Liver (tissue), 9 donors: ENCODE results near the gene PARD3B. TPM values are rescaled to one million over a fixed set of nuclear protein-coding genes. Genes with fewer than 3 reads are reported as not detected.

Experiments
- DNase-seq: peaks from one replicate; pipeline ENCODE4 v3.0.0-alpha.2; 2017; ENCODE audit warnings: low spot score
- H3K27ac ChIP-seq, 2 donors: one replicate each; pipeline ENCODE4 v1.7.0; 2013; ENCODE audit warnings: inconsistent platforms in 2 of 2, low read length in 2 of 2, control low read depth in 1 of 2, low read depth in 1 of 2, mild to moderate bottlenecking in 1 of 2
- H3K27me3 ChIP-seq, 4 donors: one replicate each; pipeline versions ENCODE4 v1.6.1 to v1.7.0; 2013; ENCODE audit warnings: low read length in 3 of 4, inconsistent platforms in 1 of 4, mild to moderate bottlenecking in 1 of 4, moderate library complexity in 1 of 4; ENCODE audit not compliant: control insufficient read depth in 4 of 4, insufficient read depth in 4 of 4
- H3K36me3 ChIP-seq, 4 donors: one replicate each; pipeline versions ENCODE4 v1.6.1 to v1.7.0; 2013; ENCODE audit warnings: low read length in 3 of 4, mild to moderate bottlenecking in 3 of 4, low read depth in 1 of 4, moderate library complexity in 1 of 4; ENCODE audit not compliant: control insufficient read depth in 4 of 4, insufficient read depth in 3 of 4
- H3K4me1 ChIP-seq, 4 donors: one replicate each; pipeline versions ENCODE4 v1.6.1 to v1.7.0; 2013; ENCODE audit warnings: low read length in 3 of 4, mild to moderate bottlenecking in 3 of 4, moderate library complexity in 1 of 4; ENCODE audit not compliant: control insufficient read depth in 4 of 4, insufficient read depth in 4 of 4
- H3K4me3 ChIP-seq, 3 donors: one replicate each; pipeline versions ENCODE4 v1.6.1 to v1.7.0; 2013; ENCODE audit warnings: low read length in 3 of 3, control low read depth in 1 of 3, low read depth in 1 of 3, mild to moderate bottlenecking in 1 of 3
- H3K9ac ChIP-seq, 2 donors: one replicate each; pipeline ENCODE4 v1.7.0; 2013; ENCODE audit warnings: low read length in 2 of 2, mild to moderate bottlenecking in 2 of 2, moderate library complexity in 2 of 2, control low read depth in 1 of 2, low read depth in 1 of 2
- H3K9me3 ChIP-seq, 4 donors: one replicate each; pipeline versions ENCODE4 v1.6.1 to v1.7.0; 2013; ENCODE audit warnings: low read length in 3 of 4; ENCODE audit not compliant: control insufficient read depth in 4 of 4
- EGR1 ChIP-seq, 2 donors: IDR thresholded peaks; 2 replicates each; pipeline ENCODE4 v1.6.1; 2016 to 2018; ENCODE audit warnings: antibody characterized with exemption in 2 of 2, low read depth in 2 of 2
- FOXA1 ChIP-seq: IDR thresholded peaks from 2 replicates; pipeline ENCODE4 v1.6.1; 2016; ENCODE audit warnings: antibody characterized with exemption
- FOXA2 ChIP-seq: IDR thresholded peaks from 2 replicates; pipeline ENCODE4 v1.6.1; 2016; ENCODE audit warnings: antibody characterized with exemption
- HNF4A ChIP-seq, 2 donors: conservative IDR thresholded peaks; 2 replicates each; pipeline ENCODE4 v1.6.1; 2016; ENCODE audit warnings: antibody characterized with exemption in 2 of 2, mild to moderate bottlenecking in 2 of 2
- HNF4G ChIP-seq: IDR thresholded peaks from 2 replicates; pipeline ENCODE4 v1.6.1; 2016; ENCODE audit warnings: antibody characterized with exemption
- JUND ChIP-seq, 2 donors: IDR thresholded peaks; 2 replicates each; pipeline ENCODE4 v1.6.1; 2016; ENCODE audit warnings: antibody characterized with exemption in 2 of 2
- NR2F2 ChIP-seq: IDR thresholded peaks from 2 replicates; pipeline ENCODE4 v1.6.1; 2016; ENCODE audit warnings: antibody characterized with exemption
- RAD21 ChIP-seq, 2 donors: IDR thresholded peaks; 2 replicates each; pipeline ENCODE4 v1.6.1; 2016; ENCODE audit warnings: antibody characterized with exemption in 2 of 2, mild to moderate bottlenecking in 2 of 2
- RXRA ChIP-seq, 2 donors: IDR thresholded peaks; 2 replicates each; pipeline ENCODE4 v1.6.1; 2017 to 2018; ENCODE audit warnings: antibody characterized with exemption in 2 of 2, mild to moderate bottlenecking in 1 of 2
- SP1 ChIP-seq: IDR thresholded peaks from 2 replicates; pipeline ENCODE4 v1.6.1; 2018; ENCODE audit warnings: antibody characterized with exemption, mild to moderate bottlenecking
- TAF1 ChIP-seq: conservative IDR thresholded peaks from 2 replicates; pipeline ENCODE4 v1.6.1; 2016; ENCODE audit warnings: antibody characterized with exemption, mild to moderate bottlenecking
- YY1 ChIP-seq: IDR thresholded peaks from 2 replicates; pipeline ENCODE4 v1.6.1; 2016; ENCODE audit warnings: antibody characterized with exemption, mild to moderate bottlenecking
- whole genome bisulfite sequencing: extraction: QIAGEN DNeasy Blood & Tissue Kit; methylation state at CpG from one replicate; pipeline ENCODE4 v1.1.7; 2013; 5-methylcytosine and 5-hydroxymethylcytosine counted together
- polyA plus RNA-seq, 2 donors: library from polyadenylated mRNA; stranded (reverse) in 1 of 2; unstranded in 1 of 2; fragments of 200-250 nt in 1 of 2; fragments of >200 nt in 1 of 2; fragmentation: Nextera tagmentation in 1 of 2; extraction: Ambion mirVana in 1 of 2; gene quantifications; one replicate each; pipeline versions ENCODE4 v1.2.1 to v1.2.3, GENCODE V29; 2013 to 2015
- total RNA-seq, 2 donors: library from RNA; depleted of rRNA; stranded (reverse); fragments of >200 nt; gene quantifications; one replicate each; pipeline ENCODE4 v1.2.3, GENCODE V29; 2014
- TF ChIP-seq, protein P1 (sequence below): IDR thresholded peaks from 2 replicates; pipeline ENCODE4 v1.6.1; 2016; ENCODE audit warnings: antibody characterized with exemption, mild to moderate bottlenecking
- TF ChIP-seq, protein P2 (sequence below): IDR thresholded peaks from 2 replicates; pipeline ENCODE4 v1.6.1; 2016; ENCODE audit warnings: antibody characterized with exemption
- TF ChIP-seq, protein P3 (sequence below): fragments of 150-350 bp; IDR thresholded peaks from 2 replicates; pipeline ENCODE4 v1.5.1; 2017; ENCODE audit warnings: improper control_type of control experiment, low read depth, low read length; ENCODE audit not compliant: missing input control
- TF ChIP-seq, protein P4 (sequence below): IDR thresholded peaks from 2 replicates; pipeline ENCODE4 v1.6.1; 2016; ENCODE audit warnings: antibody characterized with exemption
- TF ChIP-seq, protein P5 (sequence below): IDR thresholded peaks from 2 replicates; pipeline ENCODE4 v1.6.1; 2016; ENCODE audit warnings: antibody characterized with exemption
- donor health status: healthy.
- donor health status: healthy.
- donor health status: healthy.
- donor health status: healthy.
- donor health status: healthy.

Gene PARD3B
- total and polyA plus RNA-seq, 4 donors: 1.1 to 10.3 (median 3.7) TPM

DNA sequence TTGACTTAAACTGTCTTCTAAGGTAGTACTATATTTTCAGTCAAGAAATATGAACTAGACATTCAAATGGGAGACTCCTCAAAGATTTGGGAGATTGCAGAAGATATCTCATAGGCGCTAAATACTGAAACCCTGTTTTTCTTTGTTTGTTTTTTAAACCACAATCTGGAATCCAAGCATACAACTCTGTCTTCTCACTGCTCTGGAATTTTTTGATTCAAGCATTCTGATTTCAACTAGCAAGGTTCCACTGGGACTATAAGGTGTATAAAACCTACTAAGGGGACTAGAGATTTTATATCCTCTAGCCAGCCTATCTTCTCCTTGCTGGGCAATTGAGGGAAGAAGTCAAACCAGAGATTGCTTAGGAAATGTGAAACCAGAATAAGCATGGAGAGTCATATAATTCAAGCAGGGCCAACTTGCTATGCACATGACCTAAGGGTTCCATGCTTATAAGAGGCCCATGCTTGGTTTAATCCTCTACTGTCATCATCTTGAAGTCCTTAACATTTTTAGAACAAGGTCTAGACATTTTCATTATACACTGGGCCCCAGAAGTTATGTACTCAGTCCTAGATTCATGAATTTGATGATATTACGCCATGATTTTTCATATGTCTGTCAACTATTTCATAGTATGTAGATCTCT lies 405.5 kb downstream of the PARD3B start:
- H3K27ac ChIP-seq: no peak overlapping the region
- no peaks in the 10 kb centered on the region for H3K36me3 ChIP-seq
- no peak overlapping the region for H3K4me3 ChIP-seq
- no peaks in the 10 kb centered on the region for H3K27me3 ChIP-seq
- no peaks in the 10 kb centered on the region for H3K4me1 ChIP-seq
- no peak for TF ChIP-seq TAF1
- WGBS: 95% methylated on average over 2 of the region's 2 CpGs
- no peak for DNase-seq
- H3K9ac ChIP-seq: no peak overlapping the region
- no peaks in the 10 kb centered on the region for H3K9me3 ChIP-seq

DNA sequence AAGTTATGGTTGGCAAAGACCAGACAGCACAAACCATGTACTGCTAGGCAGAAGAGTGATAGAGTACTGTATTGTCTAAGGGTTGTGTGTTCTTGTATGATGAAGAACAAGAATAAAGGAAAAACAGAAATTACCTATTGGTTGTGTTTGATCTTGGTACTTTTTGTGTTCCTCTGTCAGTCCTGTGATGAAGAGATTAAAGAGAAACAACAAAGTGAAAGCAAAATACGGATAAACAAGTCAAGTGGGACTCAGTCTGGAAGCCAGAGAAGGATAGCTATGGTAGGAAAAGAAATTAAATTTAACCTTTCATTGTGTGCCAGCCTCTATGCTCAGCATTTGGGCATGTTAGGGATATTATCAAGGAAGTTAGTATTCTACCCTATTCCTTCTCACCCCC lies 413.1 kb downstream of the PARD3B start:
- Histone ChIP-seq H3K9ac (no peak overlapping the region), H3K36me3 (no peaks in the 10 kb centered on the region), H3K27ac (no peak overlapping the region), H3K4me3 (no peak overlapping the region), H3K9me3 (no peaks in the 10 kb centered on the region), H3K4me1 (peaks cover 0 to 2% (median 0%) of the 10 kb centered on the region in 4 donors), H3K27me3 (no peaks in the 10 kb centered on the region)
- WGBS: 70% methylated on average over 1 of the region's 1 CpG
- no peak for DNase-seq
- TF ChIP-seq EGR1 (IDR thresholded peaks at IDR 0.05; ENCODE audit: low read depth in 2 of 2): no peak
- TF ChIP-seq, protein P1, sequence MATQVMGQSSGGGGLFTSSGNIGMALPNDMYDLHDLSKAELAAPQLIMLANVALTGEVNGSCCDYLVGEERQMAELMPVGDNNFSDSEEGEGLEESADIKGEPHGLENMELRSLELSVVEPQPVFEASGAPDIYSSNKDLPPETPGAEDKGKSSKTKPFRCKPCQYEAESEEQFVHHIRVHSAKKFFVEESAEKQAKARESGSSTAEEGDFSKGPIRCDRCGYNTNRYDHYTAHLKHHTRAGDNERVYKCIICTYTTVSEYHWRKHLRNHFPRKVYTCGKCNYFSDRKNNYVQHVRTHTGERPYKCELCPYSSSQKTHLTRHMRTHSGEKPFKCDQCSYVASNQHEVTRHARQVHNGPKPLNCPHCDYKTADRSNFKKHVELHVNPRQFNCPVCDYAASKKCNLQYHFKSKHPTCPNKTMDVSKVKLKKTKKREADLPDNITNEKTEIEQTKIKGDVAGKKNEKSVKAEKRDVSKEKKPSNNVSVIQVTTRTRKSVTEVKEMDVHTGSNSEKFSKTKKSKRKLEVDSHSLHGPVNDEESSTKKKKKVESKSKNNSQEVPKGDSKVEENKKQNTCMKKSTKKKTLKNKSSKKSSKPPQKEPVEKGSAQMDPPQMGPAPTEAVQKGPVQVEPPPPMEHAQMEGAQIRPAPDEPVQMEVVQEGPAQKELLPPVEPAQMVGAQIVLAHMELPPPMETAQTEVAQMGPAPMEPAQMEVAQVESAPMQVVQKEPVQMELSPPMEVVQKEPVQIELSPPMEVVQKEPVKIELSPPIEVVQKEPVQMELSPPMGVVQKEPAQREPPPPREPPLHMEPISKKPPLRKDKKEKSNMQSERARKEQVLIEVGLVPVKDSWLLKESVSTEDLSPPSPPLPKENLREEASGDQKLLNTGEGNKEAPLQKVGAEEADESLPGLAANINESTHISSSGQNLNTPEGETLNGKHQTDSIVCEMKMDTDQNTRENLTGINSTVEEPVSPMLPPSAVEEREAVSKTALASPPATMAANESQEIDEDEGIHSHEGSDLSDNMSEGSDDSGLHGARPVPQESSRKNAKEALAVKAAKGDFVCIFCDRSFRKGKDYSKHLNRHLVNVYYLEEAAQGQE: no peak
- no peak for TF ChIP-seq SP1
- no peak for TF ChIP-seq FOXA1
- TF ChIP-seq NR2F2: no peak
- no peak for TF ChIP-seq RXRA (IDR thresholded peaks at IDR 0.05)
- TF ChIP-seq TAF1: no peak
- TF ChIP-seq, protein P2, sequence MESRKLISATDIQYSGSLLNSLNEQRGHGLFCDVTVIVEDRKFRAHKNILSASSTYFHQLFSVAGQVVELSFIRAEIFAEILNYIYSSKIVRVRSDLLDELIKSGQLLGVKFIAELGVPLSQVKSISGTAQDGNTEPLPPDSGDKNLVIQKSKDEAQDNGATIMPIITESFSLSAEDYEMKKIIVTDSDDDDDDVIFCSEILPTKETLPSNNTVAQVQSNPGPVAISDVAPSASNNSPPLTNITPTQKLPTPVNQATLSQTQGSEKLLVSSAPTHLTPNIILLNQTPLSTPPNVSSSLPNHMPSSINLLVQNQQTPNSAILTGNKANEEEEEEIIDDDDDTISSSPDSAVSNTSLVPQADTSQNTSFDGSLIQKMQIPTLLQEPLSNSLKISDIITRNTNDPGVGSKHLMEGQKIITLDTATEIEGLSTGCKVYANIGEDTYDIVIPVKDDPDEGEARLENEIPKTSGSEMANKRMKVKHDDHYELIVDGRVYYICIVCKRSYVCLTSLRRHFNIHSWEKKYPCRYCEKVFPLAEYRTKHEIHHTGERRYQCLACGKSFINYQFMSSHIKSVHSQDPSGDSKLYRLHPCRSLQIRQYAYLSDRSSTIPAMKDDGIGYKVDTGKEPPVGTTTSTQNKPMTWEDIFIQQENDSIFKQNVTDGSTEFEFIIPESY: no peak
- TF ChIP-seq YY1: no peak
- TF ChIP-seq FOXA2: no peak
- TF ChIP-seq, protein P3, sequence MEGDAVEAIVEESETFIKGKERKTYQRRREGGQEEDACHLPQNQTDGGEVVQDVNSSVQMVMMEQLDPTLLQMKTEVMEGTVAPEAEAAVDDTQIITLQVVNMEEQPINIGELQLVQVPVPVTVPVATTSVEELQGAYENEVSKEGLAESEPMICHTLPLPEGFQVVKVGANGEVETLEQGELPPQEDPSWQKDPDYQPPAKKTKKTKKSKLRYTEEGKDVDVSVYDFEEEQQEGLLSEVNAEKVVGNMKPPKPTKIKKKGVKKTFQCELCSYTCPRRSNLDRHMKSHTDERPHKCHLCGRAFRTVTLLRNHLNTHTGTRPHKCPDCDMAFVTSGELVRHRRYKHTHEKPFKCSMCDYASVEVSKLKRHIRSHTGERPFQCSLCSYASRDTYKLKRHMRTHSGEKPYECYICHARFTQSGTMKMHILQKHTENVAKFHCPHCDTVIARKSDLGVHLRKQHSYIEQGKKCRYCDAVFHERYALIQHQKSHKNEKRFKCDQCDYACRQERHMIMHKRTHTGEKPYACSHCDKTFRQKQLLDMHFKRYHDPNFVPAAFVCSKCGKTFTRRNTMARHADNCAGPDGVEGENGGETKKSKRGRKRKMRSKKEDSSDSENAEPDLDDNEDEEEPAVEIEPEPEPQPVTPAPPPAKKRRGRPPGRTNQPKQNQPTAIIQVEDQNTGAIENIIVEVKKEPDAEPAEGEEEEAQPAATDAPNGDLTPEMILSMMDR: no peak
- no peak for TF ChIP-seq HNF4G
- no peak for TF ChIP-seq HNF4A (conservative IDR thresholded peaks at IDR 0.05)
- TF ChIP-seq JUND (IDR thresholded peaks at IDR 0.05): no peak
- TF ChIP-seq, protein P4, sequence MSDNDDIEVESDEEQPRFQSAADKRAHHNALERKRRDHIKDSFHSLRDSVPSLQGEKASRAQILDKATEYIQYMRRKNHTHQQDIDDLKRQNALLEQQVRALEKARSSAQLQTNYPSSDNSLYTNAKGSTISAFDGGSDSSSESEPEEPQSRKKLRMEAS: no peak
- TF ChIP-seq RAD21 (IDR thresholded peaks at IDR 0.05): no peak
- TF ChIP-seq, protein P5, sequence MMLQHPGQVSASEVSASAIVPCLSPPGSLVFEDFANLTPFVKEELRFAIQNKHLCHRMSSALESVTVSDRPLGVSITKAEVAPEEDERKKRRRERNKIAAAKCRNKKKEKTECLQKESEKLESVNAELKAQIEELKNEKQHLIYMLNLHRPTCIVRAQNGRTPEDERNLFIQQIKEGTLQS: no peak
